WTC11 (cell line): ENCODE results near the gene CIDEC. TPM values are rescaled to one million over a fixed set of nuclear protein-coding genes. Genes with fewer than 3 reads are reported as not detected.

Experiments used
- ATAC-seq: fragments of 200-7000 bp; cut with Tn5 transposase; 2 replicates; pipeline ENCODE4 v1.10.0; 2021; ENCODE audit warnings: mild to moderate bottlenecking, moderate library complexity
- CTCF ChIA-PET: fragments of 300-600 bp; sonication (Branson Sonifier 250); formaldehyde crosslinking; loops from one replicate; lab custom pipeline; 2021; ENCODE audit warnings: antibody characterized with exemption; lab: Charles Lee
- POLR2A ChIA-PET: fragments of 350-600 bp; sonication (Branson Sonifier 250); formaldehyde crosslinking; loops from one replicate; lab custom pipeline; 2021; ENCODE audit warnings: antibody characterized with exemption; lab: Charles Lee
- DNase-seq: peaks from one replicate; pipeline ENCODE4 v3.0.0; 2021; ENCODE audit warnings: low spot score
- H3K27ac Mint-ChIP-seq: 2 replicates; pipeline ENCODE4 v1.8.0; 2021; ENCODE audit warnings: mixed read lengths
- H3K27me3 Mint-ChIP-seq: 2 replicates; pipeline ENCODE4 v1.8.0; 2021; ENCODE audit warnings: low read depth, mild to moderate bottlenecking, moderate library complexity, mixed read lengths
- H3K36me3 Mint-ChIP-seq: 2 replicates; pipeline ENCODE4 v1.8.0; 2021; ENCODE audit warnings: mixed read lengths
- H3K4me1 Mint-ChIP-seq: 2 replicates; pipeline ENCODE4 v1.8.0; 2022; ENCODE audit warnings: mixed read lengths
- H3K4me3 Mint-ChIP-seq: 2 replicates; pipeline ENCODE4 v1.8.0; 2021; ENCODE audit warnings: mild to moderate bottlenecking, moderate library complexity, mixed read lengths
- H3K9me3 Mint-ChIP-seq: 2 replicates; pipeline ENCODE4 v1.8.0; 2021; ENCODE audit warnings: mixed read lengths
- ATF6 ChIP-seq: sonication (generic); formaldehyde crosslinking; IDR thresholded peaks from 2 replicates; pipeline ENCODE4 v1.8.1; 2023; ENCODE audit warnings: mild to moderate bottlenecking, missing genetic modification reagents
- CREB1 ChIP-seq: sonication (generic); formaldehyde crosslinking; IDR thresholded peaks from 2 replicates; pipeline ENCODE4 v1.8.0; 2023; ENCODE audit warnings: mild to moderate bottlenecking, missing genetic modification reagents
- E2F5 ChIP-seq: sonication (generic); formaldehyde crosslinking; IDR thresholded peaks from 2 replicates; pipeline ENCODE4 v1.8.1; 2022; ENCODE audit warnings: mild to moderate bottlenecking, moderate library complexity, missing genetic modification reagents
- ELF4 ChIP-seq: sonication (generic); formaldehyde crosslinking; IDR thresholded peaks from 2 replicates; pipeline ENCODE4 v1.8.1; 2022; ENCODE audit warnings: low read depth, mild to moderate bottlenecking, moderate library complexity, missing genetic modification reagents
- FOXJ3 ChIP-seq: sonication (generic); formaldehyde crosslinking; IDR thresholded peaks from 2 replicates; pipeline ENCODE4 v1.9.0; 2021; ENCODE audit warnings: missing genetic modification reagents, mild to moderate bottlenecking, borderline replicate concordance
- MXD4 ChIP-seq: fragments of 250-450 bp; sonication (Bioruptor Pico); IDR thresholded peaks from 2 replicates; pipeline ENCODE4 v1.8.0; 2021; ENCODE audit warnings: mild to moderate bottlenecking, moderate library complexity, borderline replicate concordance
- NR2C2 ChIP-seq: sonication (generic); formaldehyde crosslinking; IDR thresholded peaks from 2 replicates; pipeline ENCODE4 v1.8.0; 2022; ENCODE audit warnings: mild to moderate bottlenecking, missing genetic modification reagents
- PRRX2 ChIP-seq: fragments of 250-450 bp; sonication (Bioruptor Pico); IDR thresholded peaks from 2 replicates; pipeline ENCODE4 v1.8.0; 2021; ENCODE audit warnings: mild to moderate bottlenecking
- RELA ChIP-seq: sonication (generic); formaldehyde crosslinking; IDR thresholded peaks from 2 replicates; pipeline ENCODE4 v1.8.1; 2022; ENCODE audit warnings: missing genetic modification reagents, mild to moderate bottlenecking, borderline replicate concordance
- SMAD3 ChIP-seq: sonication (generic); formaldehyde crosslinking; IDR thresholded peaks from 2 replicates; pipeline ENCODE4 v1.8.0; 2022; ENCODE audit warnings: missing genetic modification reagents, mild to moderate bottlenecking, borderline replicate concordance
- SP1 ChIP-seq: sonication (generic); formaldehyde crosslinking; conservative IDR thresholded peaks from 2 replicates; pipeline ENCODE4 v1.8.1; 2022; ENCODE audit warnings: missing genetic modification reagents
- STAT6 ChIP-seq: sonication (generic); formaldehyde crosslinking; conservative IDR thresholded peaks from 2 replicates; pipeline ENCODE4 v1.8.1; 2023; ENCODE audit warnings: mild to moderate bottlenecking, low read depth, missing genetic modification reagents, moderate library complexity
- TEAD4 ChIP-seq: sonication (generic); formaldehyde crosslinking; IDR thresholded peaks from 2 replicates; pipeline ENCODE4 v1.8.0; 2022; ENCODE audit warnings: mild to moderate bottlenecking, missing genetic modification reagents
- USF1 ChIP-seq: sonication (generic); formaldehyde crosslinking; IDR thresholded peaks from 2 replicates; pipeline ENCODE4 v1.8.0; 2022; ENCODE audit warnings: mild to moderate bottlenecking, missing genetic modification reagents
- USF2 ChIP-seq: sonication (generic); formaldehyde crosslinking; IDR thresholded peaks from 2 replicates; pipeline ENCODE4 v1.8.1; 2023; ENCODE audit warnings: mild to moderate bottlenecking, missing genetic modification reagents, moderate library complexity
- ZNF532 ChIP-seq: fragments of 250-450 bp; sonication (Bioruptor Pico); IDR thresholded peaks from 2 replicates; pipeline ENCODE4 v1.9.0; 2021; ENCODE audit warnings: mild to moderate bottlenecking, borderline replicate concordance
- ZNF671 ChIP-seq: fragments of 250-450 bp; sonication (Bioruptor Pico); IDR thresholded peaks from 2 replicates; pipeline ENCODE4 v1.8.0; 2021; ENCODE audit warnings: mild to moderate bottlenecking
- total RNA-seq: library from RNA; stranded (reverse); gene quantifications from 3 replicates; pipeline ENCODE4 v1.2.3, GENCODE V29; 2021

The CIDEC gene
- total RNA-seq, 1 experiment from 2014 or later = not detected

- Mint-ChIP-seq H3K36me3 (no peaks in the 10 kb centered on the region), H3K9me3 (no peaks in the 10 kb centered on the region), H3K4me3 (no peak overlapping the region), H3K27me3 (no peaks in the 10 kb centered on the region; the same call in 1 of the 2 replicates), H3K27ac (no peak overlapping the region; the same call in 1 of the 2 replicates), H3K4me1 (no peaks in the 10 kb centered on the region)
- ATAC-seq = no peak
- DNase-seq = no peak
- CTCF ChIA-PET = no interaction called here
- POLR2A ChIA-PET = no interaction called here
- TF ChIP-seq RELA (CRISPR knock-in tag) (no peak), ATF6 (no peak), SMAD3 (CRISPR knock-in tag) (no peak), SP1 (no peak), ZNF532 (no peak), USF1 (CRISPR knock-in tag) (no peak), TEAD4 (CRISPR knock-in tag) (no peak), E2F5 (CRISPR knock-in tag) (no peak), MXD4 (CRISPR knock-in tag) (no peak), NR2C2 (CRISPR knock-in tag) (no peak)
- TF ChIP-seq, all 79 proteins: peak for 0
Observed at GRCh38 chr3:9909221-9910013, 29.4 kb upstream of the CIDEC start.

GRCh38 chr3:9908286-9908685 lies 28.2 kb upstream of the CIDEC start:
- TF ChIP-seq ELF4 (no peak), RELA (CRISPR knock-in tag) (no peak), ZNF671 (CRISPR knock-in tag) (no peak), FOXJ3 (CRISPR knock-in tag) (no peak), PRRX2 (CRISPR knock-in tag) (no peak), STAT6 (no peak), USF2 (CRISPR knock-in tag) (no peak), CREB1 (CRISPR knock-in tag) (no peak)
- ATAC-seq = no peak
- DNase-seq = no peak
- H3K27me3 Mint-ChIP-seq = no peaks in the 10 kb centered on the region; the same call in 1 of the 2 replicates
- ChIA-PET CTCF (no interaction called here), POLR2A (no interaction called here)
- H3K4me1 Mint-ChIP-seq = peaks cover 7% of the 10 kb centered on the region
- H3K4me3 Mint-ChIP-seq = no peak overlapping the region
- no peaks in the 10 kb centered on the region for H3K9me3 Mint-ChIP-seq
- no peak overlapping the region for H3K27ac Mint-ChIP-seq
- H3K36me3 Mint-ChIP-seq = no peaks in the 10 kb centered on the region
